ENCODE measurements around the gene MBD3L5.
"Not testable (repeated sequence)": the region's sequence is repeated elsewhere in the genome, so short reads cannot be mapped to it uniquely, and the experiment has no call there.

The MBD3L5 gene

GRCh38 chr19:7030278-7030677 lies at the start of gene MBD3L5:
Gene MBD3L5, plus strand, starts transcription at chr19:7030578. Its CDS starts 34 bp downstream, at chr19:7030612.
- DNase-seq (ENCODE audit: low read depth) = not testable (repeated sequence)

DNA sequence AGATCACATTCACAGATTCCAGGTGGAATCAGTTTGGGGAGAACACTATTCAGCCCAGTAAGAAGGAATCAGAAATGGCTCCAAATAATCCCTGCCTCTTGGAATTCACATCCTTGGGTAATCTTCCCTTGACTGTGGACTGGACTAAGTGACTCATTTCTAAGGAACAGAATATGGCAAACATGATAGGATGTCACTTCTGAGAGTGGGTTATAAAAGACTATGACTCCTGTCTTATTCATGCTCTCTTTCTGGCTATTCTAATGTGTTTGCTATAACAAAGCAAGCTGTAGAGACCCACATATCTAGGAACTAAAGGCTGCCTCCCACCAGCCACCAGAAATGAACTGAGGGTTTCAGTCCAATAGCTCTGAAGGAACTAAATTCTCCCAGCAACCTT lies 46.9 kb upstream of the MBD3L5 start:
- no peak for DNase-seq (ENCODE audit: low read depth)

GRCh38 chr19:6987850-6988249 lies 42.5 kb upstream of the MBD3L5 start:
- DNase-seq (ENCODE audit: low read depth) = no peak

- no peak for DNase-seq (ENCODE audit: low read depth)
Measured at GRCh38 chr19:6988257-6988656, 42.1 kb upstream of the MBD3L5 start.

DNA sequence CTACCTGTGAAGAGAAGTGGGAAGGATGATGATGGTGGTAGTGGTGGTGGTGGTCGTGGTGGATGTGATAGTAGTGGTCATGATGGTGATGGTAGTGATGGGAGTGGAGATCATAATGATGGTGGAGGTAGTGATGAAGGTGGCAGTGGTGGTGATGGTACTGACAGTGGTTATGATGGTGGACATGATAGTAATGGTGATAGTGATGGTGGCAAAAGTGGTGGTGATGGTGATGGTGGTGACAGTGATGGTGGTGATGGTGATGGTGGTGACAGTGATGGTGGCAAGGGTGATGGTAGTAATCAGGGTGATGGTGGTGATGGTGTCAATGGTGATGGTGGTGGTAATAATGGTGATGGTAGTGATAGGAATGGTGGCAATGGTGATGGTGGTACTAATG lies 35.3 kb upstream of the MBD3L5 start:
- DNase-seq (ENCODE audit: low read depth) = no peak

GRCh38 chr19:6996810-6997209 lies 33.6 kb upstream of the MBD3L5 start:
- DNase-seq (ENCODE audit: low read depth) = no peak

DNA sequence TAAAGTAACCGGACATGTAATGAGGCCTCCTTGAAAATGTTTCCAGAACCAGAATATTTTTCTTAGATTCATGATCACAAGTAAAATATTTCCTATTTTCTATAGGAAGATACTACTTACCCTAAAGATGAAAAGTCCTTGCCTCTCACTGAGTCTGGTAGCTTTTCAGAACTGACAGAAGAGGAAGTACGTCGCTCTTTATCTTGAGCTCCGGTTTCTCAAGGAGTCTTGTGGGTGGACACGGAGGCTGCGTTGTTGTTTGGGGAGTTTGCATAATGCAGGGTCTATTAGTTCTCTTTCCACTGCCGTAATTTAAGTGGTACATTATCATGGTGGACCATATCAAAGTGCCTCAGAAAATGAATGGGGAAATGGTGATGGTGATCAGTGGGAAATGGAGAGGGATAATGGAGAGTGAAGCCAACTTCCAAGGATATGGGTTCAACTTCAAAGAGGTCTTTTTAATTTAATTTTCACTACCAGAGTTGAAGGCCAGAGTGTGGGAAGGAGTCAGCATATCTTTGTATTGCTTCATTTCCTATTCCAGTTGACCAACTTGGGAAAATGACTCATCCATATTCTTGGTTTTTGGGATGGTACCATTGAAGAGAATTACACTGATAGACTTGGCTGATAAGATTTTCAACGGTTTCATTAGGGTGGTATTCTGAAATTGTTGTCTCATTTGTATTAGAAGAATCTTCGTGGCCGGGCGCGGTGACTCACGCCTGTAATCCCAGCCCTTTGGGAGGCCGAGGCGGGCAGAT lies 32.5 kb upstream of the MBD3L5 start:
- no peak for DNase-seq (ENCODE audit: low read depth)

DNA sequence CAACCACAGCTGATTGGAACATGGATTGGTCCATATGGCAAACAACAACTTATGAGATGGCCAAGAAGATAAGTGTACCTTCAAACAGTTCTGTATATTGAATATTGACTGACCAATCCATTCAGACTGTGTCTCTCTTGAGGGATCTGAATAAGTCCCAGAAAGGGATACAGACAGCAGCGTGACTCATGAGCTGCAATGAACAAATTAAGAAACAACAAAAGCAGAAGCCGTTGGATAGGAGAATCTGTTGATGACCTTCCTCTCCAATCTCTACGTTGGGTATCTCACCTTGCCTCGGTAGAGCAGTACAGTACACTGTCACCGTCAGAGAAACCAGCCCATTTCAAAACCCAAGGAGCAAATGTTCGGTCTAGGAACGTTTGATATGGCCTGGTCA lies 30.4 kb upstream of the MBD3L5 start:
- DNase-seq (ENCODE audit: low read depth) = no peak

DNA sequence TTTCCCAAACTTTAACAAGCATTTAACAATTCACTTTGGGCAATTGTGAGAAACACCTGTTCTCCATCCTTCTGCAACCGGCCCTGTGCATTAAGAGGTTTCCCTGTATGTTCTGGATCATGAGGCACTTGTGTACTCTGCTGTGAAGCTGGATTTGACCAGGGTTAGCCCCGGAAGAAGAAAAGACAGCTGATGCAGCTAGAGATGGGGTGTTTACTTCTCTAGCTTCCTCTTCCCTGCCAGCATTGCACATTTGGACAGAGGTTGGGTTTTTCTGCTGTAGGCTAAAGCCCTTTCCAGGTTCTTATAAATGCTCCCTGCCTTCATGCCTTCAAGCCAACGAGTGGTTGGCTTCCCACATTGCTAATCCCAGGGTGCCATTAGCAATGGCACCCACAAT lies 30.0 kb upstream of the MBD3L5 start:
- DNase-seq (ENCODE audit: low read depth) = no peak

DNA sequence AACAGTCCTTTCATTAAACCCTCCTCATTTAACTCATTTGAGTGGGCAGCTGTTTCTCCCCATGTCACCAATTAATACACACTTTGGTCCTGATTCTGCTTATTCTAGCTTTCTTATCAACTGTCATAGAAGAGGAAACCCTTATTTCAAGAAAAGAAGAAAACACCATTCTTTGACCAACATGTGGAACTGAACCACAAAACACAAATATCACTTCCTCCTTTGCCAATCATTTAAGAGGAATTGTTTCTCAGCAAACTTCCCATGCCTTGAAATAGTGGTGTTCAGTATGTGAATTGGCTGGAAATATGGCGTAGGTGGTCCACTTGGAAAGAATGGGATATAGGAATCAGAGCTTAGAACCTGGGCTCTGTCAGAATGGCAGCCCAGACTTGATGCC lies 29.6 kb upstream of the MBD3L5 start:
- DNase-seq (ENCODE audit: low read depth) = no peak

DNA sequence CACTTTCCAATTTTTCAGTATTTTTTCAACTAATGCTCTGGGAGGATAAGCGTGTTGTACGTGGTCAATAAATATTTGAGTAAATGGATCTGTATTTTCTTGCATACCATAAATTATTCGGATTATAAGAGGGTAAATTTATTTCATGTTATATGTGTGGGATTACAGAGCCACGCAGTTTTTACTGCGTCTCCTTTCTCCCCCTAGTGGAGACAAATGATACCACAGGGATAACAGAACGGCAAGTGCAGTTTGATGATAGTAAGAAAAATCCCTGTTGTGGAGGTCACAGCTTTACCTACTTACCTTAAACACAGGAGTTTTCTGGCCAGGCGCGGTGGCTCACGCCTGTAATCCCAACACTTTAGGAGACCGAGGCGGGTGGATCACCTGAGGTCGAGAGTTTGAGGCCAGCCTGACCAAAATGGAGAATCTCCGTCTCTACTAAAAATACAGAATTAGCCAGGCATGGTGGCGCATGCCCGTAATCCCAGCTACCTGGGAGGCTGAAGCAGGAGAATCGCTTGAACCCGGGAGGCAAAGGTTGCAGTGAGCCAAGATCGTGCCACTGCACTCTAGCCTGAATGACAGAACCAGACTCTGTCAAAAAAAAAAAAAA lies 26.0 kb upstream of the MBD3L5 start:
- no peak for DNase-seq (ENCODE audit: low read depth)

GRCh38 chr19:7006135-7006704 lies 24.2 kb upstream of the MBD3L5 start:
- no peak for DNase-seq (ENCODE audit: low read depth)

- no peak for DNase-seq (ENCODE audit: low read depth)
Measured at GRCh38 chr19:7007859-7008258, 22.5 kb upstream of the MBD3L5 start.

DNA sequence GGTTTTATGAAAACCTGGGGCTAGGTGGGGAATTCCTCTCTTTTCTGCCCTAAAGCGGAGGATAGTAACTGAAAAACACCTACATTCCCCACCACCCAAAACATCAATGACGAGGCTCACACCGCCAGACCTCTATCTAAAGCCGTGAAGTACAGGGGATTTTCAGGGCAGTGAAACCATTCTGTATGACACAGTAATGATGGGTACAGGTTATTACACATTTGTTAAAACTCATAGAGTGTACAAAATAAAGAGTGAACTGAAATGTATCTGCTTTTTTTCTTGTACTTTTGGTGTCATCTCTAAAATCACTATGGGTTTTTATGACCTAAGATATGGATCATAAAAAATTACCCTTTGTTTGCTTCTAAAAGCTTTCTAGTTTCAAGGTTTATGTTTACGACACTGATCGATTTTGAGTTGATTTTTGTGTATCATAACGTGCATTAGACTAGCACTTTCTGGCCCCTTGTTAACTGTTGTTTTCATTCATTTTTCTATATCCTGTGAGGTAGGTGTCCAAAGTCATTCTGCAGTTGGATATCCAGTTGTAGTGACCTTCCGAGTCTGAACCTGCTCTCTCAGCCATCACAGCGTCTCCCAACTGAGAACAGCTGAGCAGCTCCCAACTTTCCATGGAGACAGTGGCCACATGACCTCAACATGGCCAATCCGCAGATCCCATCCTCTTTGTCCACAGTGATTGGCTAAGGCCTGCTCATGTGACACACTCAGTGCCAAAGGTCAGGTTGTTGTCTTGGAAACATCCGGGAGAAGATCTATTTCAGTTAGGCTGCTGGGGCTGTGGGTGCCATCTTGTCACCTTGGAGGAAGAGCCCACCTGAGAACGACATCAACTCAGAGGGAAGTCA lies 19.4 kb upstream of the MBD3L5 start:
- DNase-seq (ENCODE audit: low read depth) = no peak

GRCh38 chr19:7013678-7014077 lies 16.7 kb upstream of the MBD3L5 start:
- DNase-seq (ENCODE audit: low read depth) = no peak

DNA sequence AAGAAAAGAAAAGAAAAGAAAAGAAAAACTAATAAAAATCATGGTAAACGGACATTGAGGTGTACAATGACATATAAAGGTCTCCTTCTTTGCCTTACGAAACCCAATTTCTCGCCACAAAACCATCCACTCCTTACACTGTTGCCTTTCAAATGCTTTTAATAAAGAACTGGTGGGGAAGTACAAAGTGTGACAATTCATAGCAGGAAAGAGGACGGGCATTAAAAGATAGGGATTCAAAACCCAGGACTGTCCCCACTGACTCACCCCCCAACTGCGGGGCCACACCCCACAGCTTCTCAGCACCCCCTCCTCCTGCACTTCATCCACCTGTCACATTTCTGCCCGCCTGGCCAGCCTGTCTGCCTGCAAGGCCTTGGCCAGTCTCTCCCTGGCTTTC lies 11.6 kb upstream of the MBD3L5 start:
- no peak for DNase-seq (ENCODE audit: low read depth)

GRCh38 chr19:7021331-7021730 lies 9.0 kb upstream of the MBD3L5 start, which contains the start of gene MBD3L2B:
Gene MBD3L2B, minus strand, starts transcription at chr19:7021431. Its CDS starts 34 bp downstream, at chr19:7021397.
- DNase-seq (ENCODE audit: low read depth) = not testable (repeated sequence)

- not testable (repeated sequence) for DNase-seq (ENCODE audit: low read depth)
Measured at GRCh38 chr19:7028790-7029189, 1.6 kb upstream of the MBD3L5 start.

- DNase-seq (ENCODE audit: low read depth) = not testable (repeated sequence)
Measured at GRCh38 chr19:7040079-7040478, 9.7 kb downstream of the MBD3L5 start, which contains the start of gene MBD3L4. Gene MBD3L4, minus strand, starts transcription at chr19:7040179. Its CDS starts 35 bp downstream, at chr19:7040144.

DNA sequence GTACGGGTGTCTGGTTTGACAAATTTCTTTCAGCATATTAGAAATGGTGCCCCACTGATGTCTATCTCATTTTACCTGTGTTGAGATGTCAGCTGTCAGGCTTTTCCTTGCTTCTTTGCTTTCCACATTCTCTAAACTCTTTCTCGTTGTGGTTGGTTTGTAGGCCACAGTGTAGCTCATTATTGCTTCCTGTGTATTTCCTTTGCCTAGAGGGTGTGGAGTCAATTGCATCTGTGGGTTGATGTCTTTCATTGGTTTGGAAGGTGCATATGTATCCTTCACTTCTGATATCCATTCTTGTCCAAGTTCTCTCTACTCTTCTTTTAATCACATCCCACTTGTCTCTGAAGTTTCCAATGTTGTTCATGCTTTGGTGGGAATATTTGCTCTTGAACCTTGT lies 11.2 kb downstream of the MBD3L5 start:
- not testable (repeated sequence) for DNase-seq (ENCODE audit: low read depth)

DNA sequence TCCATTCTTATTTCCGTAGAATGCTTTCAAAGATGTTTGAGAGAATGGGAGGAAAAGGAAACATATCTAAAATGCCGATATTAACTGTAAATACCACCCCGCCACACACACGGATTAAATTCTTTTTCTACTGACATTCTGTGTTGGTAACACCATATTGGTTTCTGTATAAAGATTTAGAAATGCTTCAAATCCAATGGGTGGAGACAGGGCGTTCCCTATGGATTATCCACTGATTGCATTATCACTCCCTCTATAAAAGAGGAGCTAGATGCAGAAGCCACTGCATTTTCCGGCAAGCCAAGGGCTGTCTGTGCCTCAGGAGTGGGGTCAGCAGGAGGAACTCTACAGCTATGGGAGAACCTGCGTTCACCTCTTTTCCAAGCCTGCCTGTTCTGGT lies 18.6 kb downstream of the MBD3L5 start, which contains the start of gene MBD3L2:
TSS of gene MBD3L2 (plus strand) at position 301 of the 400 bp plus-strand sequence. CDS start at position 354, 53 bp downstream.
- DNase-seq (ENCODE audit: low read depth) = not testable (repeated sequence)

DNA sequence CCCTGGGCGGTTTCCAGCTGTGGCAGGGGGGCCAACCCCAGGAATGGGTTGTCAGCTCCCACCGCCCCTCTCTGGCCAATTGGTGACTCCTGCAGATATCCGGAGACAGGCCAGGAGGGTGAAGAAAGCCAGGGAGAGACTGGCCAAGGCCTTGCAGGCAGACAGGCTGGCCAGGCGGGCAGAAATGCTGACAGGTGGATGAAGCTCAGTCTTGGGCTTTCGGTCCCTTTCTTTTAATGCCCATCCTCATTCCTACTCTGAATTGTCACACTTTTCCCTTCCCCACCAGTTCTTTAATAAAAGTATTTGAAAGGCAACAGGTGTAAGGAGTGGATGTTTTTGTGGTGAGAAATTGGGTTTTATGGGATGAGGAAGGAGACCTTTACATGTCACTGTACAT lies 21.0 kb downstream of the MBD3L5 start:
- not testable (repeated sequence) for DNase-seq (ENCODE audit: low read depth)
